Ishikawa (cell line): ENCODE results near the gene OPCML.

ENCODE experiments used
- CEBPB ChIP-seq: IDR thresholded peaks from 2 replicates; pipeline ENCODE4 v1.6.1; 2012
- CREB1 ChIP-seq: IDR thresholded peaks from 2 replicates; pipeline ENCODE4 v1.6.1; 2012; ENCODE audit warnings: low read depth
- EGR1 ChIP-seq: IDR thresholded peaks from 2 replicates; pipeline ENCODE4 v1.6.1; 2012
- EP300 ChIP-seq: IDR thresholded peaks from 2 replicates; pipeline ENCODE4 v1.6.1; 2012; ENCODE audit warnings: borderline replicate concordance
- FOXM1 ChIP-seq: IDR thresholded peaks from 2 replicates; pipeline ENCODE4 v1.6.1; 2012; ENCODE audit warnings: low read depth, borderline replicate concordance
- NFIC ChIP-seq: IDR thresholded peaks from 2 replicates; pipeline ENCODE4 v1.6.1; 2012
- RAD21 ChIP-seq: IDR thresholded peaks from 2 replicates; pipeline ENCODE4 v1.6.1; 2012; ENCODE audit warnings: low read depth
- TAF1 ChIP-seq: IDR thresholded peaks from 2 replicates; pipeline ENCODE4 v1.6.1; 2012; ENCODE audit warnings: low read depth, mild to moderate bottlenecking
- TCF12 ChIP-seq: IDR thresholded peaks from 2 replicates; pipeline ENCODE4 v1.6.1; 2012; ENCODE audit warnings: low read depth
- TEAD4 ChIP-seq: IDR thresholded peaks from 2 replicates; pipeline ENCODE4 v1.6.1; 2012
- YY1 ChIP-seq: IDR thresholded peaks from 2 replicates; pipeline ENCODE4 v1.6.1; 2012; ENCODE audit warnings: low read depth
- ZBTB7A ChIP-seq: IDR thresholded peaks from 2 replicates; pipeline ENCODE4 v1.6.1; 2012; ENCODE audit warnings: low read depth
- TF ChIP-seq, protein P1 (sequence below): IDR thresholded peaks from 2 replicates; pipeline ENCODE4 v1.6.1; 2012
- TF ChIP-seq, protein P2 (sequence below): IDR thresholded peaks from 2 replicates; pipeline ENCODE4 v1.6.1; 2012
- TF ChIP-seq, protein P3 (sequence below): IDR thresholded peaks from 2 replicates; pipeline ENCODE4 v1.6.1; 2012; ENCODE audit warnings: low read depth, mild to moderate bottlenecking

The OPCML gene

GRCh38 chr11:133160754-133161153, 371.5 kb downstream of the OPCML start:
- TF ChIP-seq TCF12: no peak

DNA sequence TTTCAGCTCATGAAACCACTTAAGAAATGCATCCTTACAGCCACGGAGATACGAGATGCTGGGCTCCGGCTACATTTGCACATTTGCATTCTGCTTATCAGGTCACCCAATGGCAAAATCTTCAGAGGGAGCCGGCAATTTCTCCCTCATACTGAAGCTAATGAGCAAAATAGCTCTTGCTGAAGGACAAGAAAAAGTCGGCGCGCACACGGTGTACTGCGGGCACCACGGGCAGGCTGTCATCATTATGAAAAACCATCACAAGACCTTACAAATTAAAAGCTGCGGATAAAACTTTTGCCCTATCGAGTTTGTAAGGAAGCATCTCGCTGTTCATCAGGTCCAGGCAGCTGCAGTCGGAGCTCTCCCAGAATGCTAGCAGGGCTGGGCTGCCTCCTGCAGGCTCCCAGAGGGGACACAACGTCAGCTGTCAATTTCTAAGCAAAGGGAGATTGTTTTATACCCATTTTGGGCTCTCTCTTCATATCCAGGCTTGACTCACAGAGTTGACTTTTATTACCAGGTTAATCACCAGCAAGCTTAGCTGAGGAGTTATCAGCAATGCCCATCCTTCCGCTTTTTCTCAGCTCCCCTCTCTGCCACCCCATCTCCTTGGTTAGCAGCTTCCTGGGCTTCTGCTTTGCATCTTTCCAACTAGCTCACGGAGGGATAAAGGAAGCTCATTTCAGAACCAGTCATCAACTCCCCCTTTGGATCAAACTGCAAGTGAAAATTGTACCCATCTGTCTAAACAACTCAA, 375.1 kb downstream of the OPCML start:
- TF ChIP-seq, protein P1, sequence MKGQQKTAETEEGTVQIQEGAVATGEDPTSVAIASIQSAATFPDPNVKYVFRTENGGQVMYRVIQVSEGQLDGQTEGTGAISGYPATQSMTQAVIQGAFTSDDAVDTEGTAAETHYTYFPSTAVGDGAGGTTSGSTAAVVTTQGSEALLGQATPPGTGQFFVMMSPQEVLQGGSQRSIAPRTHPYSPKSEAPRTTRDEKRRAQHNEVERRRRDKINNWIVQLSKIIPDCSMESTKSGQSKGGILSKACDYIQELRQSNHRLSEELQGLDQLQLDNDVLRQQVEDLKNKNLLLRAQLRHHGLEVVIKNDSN: no peak
- no peak for TF ChIP-seq EGR1
- TF ChIP-seq ZBTB7A: no peak
- TF ChIP-seq YY1: no peak
- TF ChIP-seq TAF1: no peak
- no peak for TF ChIP-seq EP300
- no peak for TF ChIP-seq CEBPB
- no peak for TF ChIP-seq NFIC
- TF ChIP-seq, protein P2, sequence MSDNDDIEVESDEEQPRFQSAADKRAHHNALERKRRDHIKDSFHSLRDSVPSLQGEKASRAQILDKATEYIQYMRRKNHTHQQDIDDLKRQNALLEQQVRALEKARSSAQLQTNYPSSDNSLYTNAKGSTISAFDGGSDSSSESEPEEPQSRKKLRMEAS: no peak
- no peak for TF ChIP-seq FOXM1
- TF ChIP-seq TEAD4: no peak
- TF ChIP-seq CREB1: no peak
- TF ChIP-seq, protein P3, sequence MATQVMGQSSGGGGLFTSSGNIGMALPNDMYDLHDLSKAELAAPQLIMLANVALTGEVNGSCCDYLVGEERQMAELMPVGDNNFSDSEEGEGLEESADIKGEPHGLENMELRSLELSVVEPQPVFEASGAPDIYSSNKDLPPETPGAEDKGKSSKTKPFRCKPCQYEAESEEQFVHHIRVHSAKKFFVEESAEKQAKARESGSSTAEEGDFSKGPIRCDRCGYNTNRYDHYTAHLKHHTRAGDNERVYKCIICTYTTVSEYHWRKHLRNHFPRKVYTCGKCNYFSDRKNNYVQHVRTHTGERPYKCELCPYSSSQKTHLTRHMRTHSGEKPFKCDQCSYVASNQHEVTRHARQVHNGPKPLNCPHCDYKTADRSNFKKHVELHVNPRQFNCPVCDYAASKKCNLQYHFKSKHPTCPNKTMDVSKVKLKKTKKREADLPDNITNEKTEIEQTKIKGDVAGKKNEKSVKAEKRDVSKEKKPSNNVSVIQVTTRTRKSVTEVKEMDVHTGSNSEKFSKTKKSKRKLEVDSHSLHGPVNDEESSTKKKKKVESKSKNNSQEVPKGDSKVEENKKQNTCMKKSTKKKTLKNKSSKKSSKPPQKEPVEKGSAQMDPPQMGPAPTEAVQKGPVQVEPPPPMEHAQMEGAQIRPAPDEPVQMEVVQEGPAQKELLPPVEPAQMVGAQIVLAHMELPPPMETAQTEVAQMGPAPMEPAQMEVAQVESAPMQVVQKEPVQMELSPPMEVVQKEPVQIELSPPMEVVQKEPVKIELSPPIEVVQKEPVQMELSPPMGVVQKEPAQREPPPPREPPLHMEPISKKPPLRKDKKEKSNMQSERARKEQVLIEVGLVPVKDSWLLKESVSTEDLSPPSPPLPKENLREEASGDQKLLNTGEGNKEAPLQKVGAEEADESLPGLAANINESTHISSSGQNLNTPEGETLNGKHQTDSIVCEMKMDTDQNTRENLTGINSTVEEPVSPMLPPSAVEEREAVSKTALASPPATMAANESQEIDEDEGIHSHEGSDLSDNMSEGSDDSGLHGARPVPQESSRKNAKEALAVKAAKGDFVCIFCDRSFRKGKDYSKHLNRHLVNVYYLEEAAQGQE: no peak
- no peak for TF ChIP-seq RAD21
- no peak for TF ChIP-seq TCF12

GRCh38 chr11:133154781-133155180, 377.5 kb downstream of the OPCML start:
- TF ChIP-seq FOXM1 (no peak), YY1 (no peak), CREB1 (no peak), EGR1 (no peak), ZBTB7A (no peak), TEAD4 (no peak)

GRCh38 chr11:133154076-133154475, 378.2 kb downstream of the OPCML start:
- TF ChIP-seq, protein P2: no peak
- TF ChIP-seq YY1 (no peak), FOXM1 (no peak), TEAD4 (no peak), EP300 (no peak), NFIC (no peak), TCF12 (no peak), ZBTB7A (no peak)

DNA sequence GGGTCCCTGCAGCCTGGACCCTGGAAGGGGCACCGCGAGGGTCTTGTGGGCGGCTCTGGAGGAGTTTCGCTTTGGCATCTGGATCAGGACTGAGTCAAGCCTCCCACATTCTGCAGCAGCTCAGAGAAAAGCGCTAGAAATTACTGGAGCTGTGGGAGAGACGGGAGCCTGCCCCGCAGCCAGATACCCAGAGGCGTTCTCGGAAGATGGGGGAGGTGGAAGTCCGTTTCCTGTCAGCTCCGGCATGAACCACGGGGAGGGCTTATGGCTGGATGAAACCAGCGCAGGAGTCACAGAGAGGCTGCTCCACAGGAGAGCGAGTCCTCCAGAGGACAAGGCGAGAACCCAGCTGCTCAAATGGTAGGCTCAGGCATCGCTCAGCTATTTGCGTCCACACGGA, 379.3 kb downstream of the OPCML start:
- TF ChIP-seq ZBTB7A (no peak), EP300 (no peak), CREB1 (no peak), RAD21 (no peak), YY1 (no peak), FOXM1 (no peak), TEAD4 (no peak), CEBPB (no peak), EGR1 (no peak)
- TF ChIP-seq, protein P1: no peak
- TF ChIP-seq, protein P2: no peak
- TF ChIP-seq, protein P3: no peak

- TF ChIP-seq EGR1 (no peak), YY1 (no peak), TAF1 (no peak), CREB1 (no peak)
Observed at GRCh38 chr11:133149698-133150097, 382.6 kb downstream of the OPCML start.
